Measurements from ENCODE around the gene KCTD15. TPM values are rescaled to one million over a fixed set of nuclear protein-coding genes. Genes with fewer than 3 reads are reported as not detected.

KCTD15 gene
- total RNA-seq, 4 donors from 2014 or later = 91.3 to 117 (median 95.0) TPM

- Histone ChIP-seq H3K4me1 (peaks cover 0 to under 1% (median 0%) of the 10 kb centered on the region in 4 donors), H3K4me3 (no peak overlapping the region), H3K9me3 (no peaks in the 10 kb centered on the region), H3K27ac (replicated peaks in 1 of 4) (no peak overlapping the region), H3K36me3 (no peaks in the 10 kb centered on the region), H3K27me3 (peaks cover 0 to 60% (median 2%) of the 10 kb centered on the region in 4 donors)
- no peak for TF ChIP-seq POLR2AphosphoS5 (IDR thresholded peaks at IDR 0.05)
- no peak for TF ChIP-seq EP300 (IDR thresholded peaks at IDR 0.05)
- TF ChIP-seq POLR2A (IDR thresholded peaks at IDR 0.05; ENCODE audit: low read depth) = no peak
- no peak for TF ChIP-seq CTCF (IDR thresholded peaks at IDR 0.05)
- 69% methylated on average over 6 of the region's 6 CpGs for WGBS
- DNase-seq (ENCODE audit: extremely low spot score) = no peak
- intact Hi-C loops (cut with DNase I) = no loop called here
Observed at GRCh38 chr19:33752945-33753344, 43.7 kb upstream of the KCTD15 start.

GRCh38 chr19:33754361-33754760 is 42.3 kb upstream of the KCTD15 start:
- no peak for TF ChIP-seq CTCF (IDR thresholded peaks at IDR 0.05)
- no peak for TF ChIP-seq EP300 (IDR thresholded peaks at IDR 0.05)
- TF ChIP-seq POLR2A (IDR thresholded peaks at IDR 0.05; ENCODE audit: low read depth) = no peak
- no peak for TF ChIP-seq POLR2AphosphoS5 (IDR thresholded peaks at IDR 0.05)
- no peaks in the 10 kb centered on the region for H3K9me3 ChIP-seq
- H3K4me3 ChIP-seq = no peak overlapping the region
- H3K4me1 ChIP-seq = peaks cover 8 to 12% (median 11%) of the 10 kb centered on the region in 4 donors
- no peak overlapping the region for H3K27ac ChIP-seq (replicated peaks in 1 of 4)
- H3K27me3 ChIP-seq = peaks cover 0 to 48% (median 2%) of the 10 kb centered on the region in 4 donors
- intact Hi-C loops (cut with DNase I) = no loop called here
- no peaks in the 10 kb centered on the region for H3K36me3 ChIP-seq
- DNase-seq (ENCODE audit: extremely low spot score) = no peak
- WGBS = 65% methylated on average over 7 of the region's 7 CpGs

GRCh38 chr19:33755099-33756035 is 41.3 kb upstream of the KCTD15 start:
- intact Hi-C loops (cut with DNase I) = no loop called here
- H3K27me3 ChIP-seq = peaks cover 0 to 38% (median 2%) of the 10 kb centered on the region in 4 donors
- peaks cover 8 to 12% (median 11%) of the 10 kb centered on the region in 4 donors for H3K4me1 ChIP-seq
- no peak for TF ChIP-seq CTCF (IDR thresholded peaks at IDR 0.05)
- TF ChIP-seq EP300 (IDR thresholded peaks at IDR 0.05) = no peak
- no peak for TF ChIP-seq POLR2A (IDR thresholded peaks at IDR 0.05; ENCODE audit: low read depth)
- TF ChIP-seq POLR2AphosphoS5 (IDR thresholded peaks at IDR 0.05) = no peak
- no peak for DNase-seq (ENCODE audit: extremely low spot score)
- no peak overlapping the region for H3K4me3 ChIP-seq
- no peak overlapping the region for H3K27ac ChIP-seq (replicated peaks in 1 of 4)
- no peaks in the 10 kb centered on the region for H3K36me3 ChIP-seq
- 58% methylated on average over 25 of the region's 26 CpGs for WGBS
- H3K9me3 ChIP-seq = no peaks in the 10 kb centered on the region

GRCh38 chr19:33756177-33756576 is 40.5 kb upstream of the KCTD15 start:
- no peak for TF ChIP-seq EP300 (IDR thresholded peaks at IDR 0.05)
- no peak for TF ChIP-seq POLR2A (IDR thresholded peaks at IDR 0.05; ENCODE audit: low read depth)
- TF ChIP-seq CTCF (IDR thresholded peaks at IDR 0.05) = no peak
- TF ChIP-seq POLR2AphosphoS5 (IDR thresholded peaks at IDR 0.05) = no peak
- WGBS = 87% methylated on average over 11 of the region's 11 CpGs
- Histone ChIP-seq H3K9me3 (no peaks in the 10 kb centered on the region), H3K27me3 (peaks cover 0 to 34% (median 2%) of the 10 kb centered on the region in 4 donors), H3K4me3 (no peak overlapping the region), H3K36me3 (no peaks in the 10 kb centered on the region), H3K27ac (replicated peaks in 1 of 4) (no peak overlapping the region), H3K4me1 (peaks cover 8 to 12% (median 11%) of the 10 kb centered on the region in 4 donors)
- no peak for DNase-seq (ENCODE audit: extremely low spot score)
- intact Hi-C loops (cut with DNase I) = no loop called here

All from esophagus muscularis mucosa (tissue), 4 donors.